OCI-LY1 (cell line): ENCODE results near the gene GRID2IP.

ENCODE experiments used
- EZH2 ChIP-seq: fragments of 200-600 bp; sonication (generic), shearing (Covaris generic); IDR thresholded peaks from 2 replicates; pipeline ENCODE4 v1.8.0; 2017; ENCODE audit warnings: borderline replicate concordance, mixed run types, mild to moderate bottlenecking, antibody characterized with exemption, low read length, moderate library complexity, mixed read lengths
- TF ChIP-seq, protein P1 (sequence below): fragments of 200-600 bp; sonication (generic), shearing (Covaris generic); IDR thresholded peaks from 2 replicates; pipeline ENCODE4 v1.5.1; 2017; ENCODE audit warnings: mild to moderate bottlenecking, antibody characterized with exemption, low read length, moderate library complexity, mixed read lengths

DNA sequence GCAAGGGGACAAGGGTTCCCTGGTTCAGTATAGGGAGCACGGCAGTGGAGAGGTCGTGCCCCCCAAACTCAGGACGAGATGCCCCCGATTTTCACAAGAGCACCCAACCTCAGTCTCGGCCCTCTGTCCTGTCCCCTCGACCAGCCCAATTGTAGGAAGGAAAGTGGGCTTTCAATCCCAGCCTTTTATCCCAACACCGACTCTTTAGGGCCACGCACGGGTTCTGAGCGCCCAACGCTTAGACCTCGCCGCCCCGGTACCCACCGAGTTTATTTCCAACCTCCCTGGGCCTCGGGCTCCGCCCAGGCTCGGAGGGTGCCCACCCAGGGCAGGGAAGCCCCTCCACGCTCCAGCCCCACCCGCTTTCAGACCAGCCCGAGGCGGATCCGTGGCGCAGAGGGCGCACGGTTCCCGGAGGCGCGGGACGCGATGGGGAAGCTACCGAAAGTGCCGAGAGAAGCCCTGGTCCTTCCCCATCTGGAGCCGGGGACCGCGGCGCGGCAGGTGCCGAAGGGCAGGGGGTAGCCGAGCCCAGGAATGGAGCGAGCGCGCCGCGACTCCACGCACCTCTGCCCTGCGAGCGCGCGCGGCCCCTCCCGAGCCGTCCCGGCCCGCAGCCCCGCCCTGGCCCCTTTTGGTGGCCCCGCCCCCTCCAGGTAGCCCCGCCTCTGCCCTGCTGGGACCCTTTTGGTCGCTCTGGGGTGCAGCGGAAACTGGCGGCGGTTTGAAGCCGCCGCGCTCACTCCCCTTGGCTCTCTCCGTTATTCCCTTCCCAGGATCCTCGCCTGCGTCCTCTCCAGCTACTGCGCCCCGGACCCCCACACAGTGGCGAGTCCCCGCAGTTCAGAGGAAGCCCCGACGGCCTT is 20.4 kb downstream of the GRID2IP start:
- TF ChIP-seq EZH2 = no peak
- TF ChIP-seq, protein P1, sequence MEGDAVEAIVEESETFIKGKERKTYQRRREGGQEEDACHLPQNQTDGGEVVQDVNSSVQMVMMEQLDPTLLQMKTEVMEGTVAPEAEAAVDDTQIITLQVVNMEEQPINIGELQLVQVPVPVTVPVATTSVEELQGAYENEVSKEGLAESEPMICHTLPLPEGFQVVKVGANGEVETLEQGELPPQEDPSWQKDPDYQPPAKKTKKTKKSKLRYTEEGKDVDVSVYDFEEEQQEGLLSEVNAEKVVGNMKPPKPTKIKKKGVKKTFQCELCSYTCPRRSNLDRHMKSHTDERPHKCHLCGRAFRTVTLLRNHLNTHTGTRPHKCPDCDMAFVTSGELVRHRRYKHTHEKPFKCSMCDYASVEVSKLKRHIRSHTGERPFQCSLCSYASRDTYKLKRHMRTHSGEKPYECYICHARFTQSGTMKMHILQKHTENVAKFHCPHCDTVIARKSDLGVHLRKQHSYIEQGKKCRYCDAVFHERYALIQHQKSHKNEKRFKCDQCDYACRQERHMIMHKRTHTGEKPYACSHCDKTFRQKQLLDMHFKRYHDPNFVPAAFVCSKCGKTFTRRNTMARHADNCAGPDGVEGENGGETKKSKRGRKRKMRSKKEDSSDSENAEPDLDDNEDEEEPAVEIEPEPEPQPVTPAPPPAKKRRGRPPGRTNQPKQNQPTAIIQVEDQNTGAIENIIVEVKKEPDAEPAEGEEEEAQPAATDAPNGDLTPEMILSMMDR = no peak
